ENCODE data around the gene CCDC107.

GRCh38 chr9:35656831-35657545 lies 1.1 kb upstream of the CCDC107 start:
- TF ChIP-seq POLR2A (IDR thresholded peaks at IDR 0.05; ENCODE audit: low read length), result no peak
- TF ChIP-seq GATA1 (IDR thresholded peaks at IDR 0.05; ENCODE audit: low read depth, low read length), result no peak
